Spleen (tissue), 11 donors: ENCODE results near the gene POLE3. TPM values are rescaled to one million over a fixed set of nuclear protein-coding genes. Genes with fewer than 3 reads are reported as not detected.

Experiments
- DNase-seq: peaks from one replicate; pipeline ENCODE4 v3.0.0-alpha.2; 2020
- H3K27ac ChIP-seq, 8 donors: fragments of 200-600 bp; sonication (generic) in 7 of 8; 1 replicate in 4 of 8; 2 replicates in 4 of 8; pipeline versions ENCODE4 v1.5.0 to v1.8.0; 2016 to 2021; ENCODE audit warnings: inconsistent platforms in 4 of 8, mild to moderate bottlenecking in 4 of 8, moderate library complexity in 1 of 8
- H3K27me3 ChIP-seq, 7 donors: fragments of 200-600 bp; sonication (generic) in 6 of 7; replicated peaks in 1 of 7; 1 replicate in 4 of 7; 2 replicates in 3 of 7; pipeline versions ENCODE4 v1.5.0 to v1.8.0; 2016 to 2021; ENCODE audit warnings: inconsistent platforms in 3 of 7, mild to moderate bottlenecking in 1 of 7
- H3K36me3 ChIP-seq, 6 donors: fragments of 200-600 bp; sonication (generic) in 5 of 6; 1 replicate in 4 of 6; 2 replicates in 2 of 6; pipeline versions ENCODE4 v1.5.0 to v1.8.0; 2016 to 2021; ENCODE audit warnings: inconsistent platforms in 2 of 6
- H3K4me1 ChIP-seq, 6 donors: fragments of 200-600 bp; sonication (generic) in 5 of 6; 1 replicate in 3 of 6; 2 replicates in 3 of 6; pipeline versions ENCODE4 v1.5.0 to v1.8.0; 2016 to 2021; ENCODE audit warnings: inconsistent platforms in 3 of 6
- H3K4me3 ChIP-seq, 8 donors: fragments of 200-600 bp; sonication (generic) in 7 of 8; 1 replicate in 4 of 8; 2 replicates in 4 of 8; pipeline versions ENCODE4 v1.5.0 to v1.8.0; 2016 to 2021; ENCODE audit warnings: inconsistent platforms in 4 of 8, mild to moderate bottlenecking in 4 of 8, moderate library complexity in 2 of 8
- H3K9me3 ChIP-seq, 8 donors: fragments of 200-600 bp; sonication (generic) in 7 of 8; 1 replicate in 4 of 8; 2 replicates in 4 of 8; pipeline versions ENCODE4 v1.5.0 to v1.8.0; 2016 to 2021; ENCODE audit warnings: inconsistent platforms in 4 of 8
- CTCF ChIP-seq, 11 experiments: fragments of 200-600 bp in 7 of 11; fragments of 450-650 bp in 4 of 11; sonication (generic) in 4 of 11; IDR thresholded peaks in 8 of 11; conservative IDR thresholded peaks in 3 of 11; 1 replicate in 7 of 11; 2 replicates in 4 of 11; pipeline versions ENCODE4 v1.4.0 to v1.8.0; 2016 to 2021; ENCODE audit warnings: antibody characterized with exemption in 11 of 11, inconsistent platforms in 4 of 11, mild to moderate bottlenecking in 1 of 11
- POLR2A ChIP-seq, 3 donors: fragments of 450-650 bp; IDR thresholded peaks; one replicate each; pipeline ENCODE4 v1.5.1; 2017; ENCODE audit warnings: antibody characterized with exemption in 3 of 3, mild to moderate bottlenecking in 1 of 3
- POLR2AphosphoS5 ChIP-seq, 3 donors: sonication (generic); formaldehyde crosslinking; IDR thresholded peaks; one replicate each; pipeline ENCODE4 v1.5.1; 2017; ENCODE audit warnings: antibody characterized with exemption in 3 of 3
- WGBS, 5 donors: extraction: QIAGEN DNeasy Blood & Tissue Kit in 3 of 5; methylation state at CpG; one replicate each; pipeline versions ENCODE4 v1.1.5 to v1.1.7; 2013 to 2018; 5-methylcytosine and 5-hydroxymethylcytosine counted together
- intact Hi-C: fragments of 100-400 bp; cut with DNase I; formaldehyde crosslinking; loops from one replicate; pipeline ENCODE4 v1.15.0; 2023; ENCODE audit warnings: low total_unique reads
- polyA plus RNA-seq, 3 donors: library from polyadenylated mRNA; stranded (reverse); fragments of 200-250 nt; gene quantifications; one replicate each; pipeline ENCODE4 v1.2.1, GENCODE V29; 2013
- total RNA-seq, 7 donors: library from RNA; depleted of rRNA in 3 of 7; stranded (reverse); fragments of >200 nt in 3 of 7; fragmentation: NEBNext Ultra II Directional in 4 of 7; extraction: Animal tissue kit (Norgen Biotek cat#: 25700) in 4 of 7; gene quantifications; one replicate each; pipeline versions ENCODE4 v1.1.0 to v1.2.1, GENCODE V29; 2016 to 2021
- donor health status: healthy with polysubstance abuse.
- donor health status: DM: no; HTN: no; CAD: no; lungs with moderate emphysema.
- donor health status: DM: no; HTN: no; CAD: no.
- donor health status: Bipolar disorder and iron deficiency.
- donor health status: healthy.
- donor health status: DM: no; HTN: no; CAD: no.
- donor health status: DM: yes; HTN: yes; CAD: no.

Gene POLE3
- total and polyA plus RNA-seq, 10 donors = 29.3 to 53.0 (median 37.0) TPM

- intact Hi-C loops = no loop called here
Measured at GRCh38 chr9:113426701-113427100, 16.2 kb upstream of the POLE3 start.

GRCh38 chr9:113425072-113425471 lies 14.6 kb upstream of the POLE3 start:
- Histone ChIP-seq H3K36me3 (no peaks in the 10 kb centered on the region), H3K4me1 (no peaks in the 10 kb centered on the region), H3K4me3 (no peak overlapping the region), H3K9me3 (no peaks in the 10 kb centered on the region), H3K27ac (no peak overlapping the region), H3K27me3 (no peaks in the 10 kb centered on the region)
- WGBS, 5 donors = 11 to 23% (median 17%) methylated on average over 2 of the region's 2 CpGs
- no peak for DNase-seq
- intact Hi-C loops = no loop called here
- TF ChIP-seq POLR2A (IDR thresholded peaks at IDR 0.05) (no peak), CTCF (IDR thresholded peaks at IDR 0.05 in 8 of 11, conservative IDR thresholded peaks at IDR 0.05 in 3 of 11) (no peak), POLR2AphosphoS5 (IDR thresholded peaks at IDR 0.05) (no peak)

More at GRCh38 chr9:113426701-113427100, 16.2 kb upstream of the POLE3 start:
- H3K27me3 ChIP-seq = no peaks in the 10 kb centered on the region
- 38 to 91% (median 65%) methylated on average over 1 of the region's 1 CpG for WGBS, 5 donors
- TF ChIP-seq POLR2A (IDR thresholded peaks at IDR 0.05) (no peak), CTCF (IDR thresholded peaks at IDR 0.05 in 8 of 11, conservative IDR thresholded peaks at IDR 0.05 in 3 of 11) (no peak), POLR2AphosphoS5 (IDR thresholded peaks at IDR 0.05) (no peak)
- H3K9me3 ChIP-seq = no peaks in the 10 kb centered on the region
- H3K27ac ChIP-seq = no peak overlapping the region
- no peak for DNase-seq
- H3K4me3 ChIP-seq = no peak overlapping the region
- H3K36me3 ChIP-seq = no peaks in the 10 kb centered on the region
- no peaks in the 10 kb centered on the region for H3K4me1 ChIP-seq

- DNase-seq = no peak
- WGBS, 5 donors = 64 to 79% (median 69%) methylated on average over 3 of the region's 3 CpGs
- intact Hi-C loops = no loop called here
- TF ChIP-seq CTCF (IDR thresholded peaks at IDR 0.05 in 8 of 11, conservative IDR thresholded peaks at IDR 0.05 in 3 of 11) = no peak
- TF ChIP-seq POLR2A (IDR thresholded peaks at IDR 0.05) = no peak
- no peak for TF ChIP-seq POLR2AphosphoS5 (IDR thresholded peaks at IDR 0.05)
- Histone ChIP-seq H3K4me3 (no peak overlapping the region), H3K36me3 (no peaks in the 10 kb centered on the region), H3K27ac (no peak overlapping the region), H3K9me3 (no peaks in the 10 kb centered on the region), H3K27me3 (no peaks in the 10 kb centered on the region), H3K4me1 (peaks cover 0 to 4% (median under 1%) of the 10 kb centered on the region in 6 donors)
Measured at GRCh38 chr9:113421726-113422125, 11.3 kb upstream of the POLE3 start.

DNA sequence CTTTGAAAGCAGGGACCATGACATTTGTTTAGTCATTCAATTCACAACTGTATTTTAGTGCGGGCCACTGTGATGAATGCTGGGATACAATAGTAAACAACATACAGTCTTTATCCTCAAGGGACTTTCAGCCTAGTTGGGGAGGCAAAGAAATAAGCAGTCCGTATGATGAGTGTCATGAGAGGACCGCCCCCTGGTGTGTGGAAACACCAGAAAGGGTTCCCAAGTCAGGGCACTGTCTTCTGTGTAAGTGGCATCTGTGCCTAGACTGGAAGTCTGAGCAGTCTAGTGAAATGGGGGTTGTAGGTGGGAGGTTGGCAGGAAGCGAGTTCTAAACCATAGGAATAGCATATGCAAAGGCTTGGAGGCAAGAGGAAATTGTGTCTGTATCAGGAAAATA lies 6.9 kb upstream of the POLE3 start:
- H3K9me3 ChIP-seq = no peaks in the 10 kb centered on the region
- no peaks in the 10 kb centered on the region for H3K27me3 ChIP-seq
- H3K4me1 ChIP-seq = peaks cover 3 to 16% (median 10%) of the 10 kb centered on the region in 6 donors
- H3K27ac ChIP-seq = no peak overlapping the region
- intact Hi-C loops = no loop called here
- H3K4me3 ChIP-seq = no peak overlapping the region
- TF ChIP-seq POLR2A (IDR thresholded peaks at IDR 0.05) = no peak
- TF ChIP-seq CTCF (IDR thresholded peaks at IDR 0.05 in 8 of 11, conservative IDR thresholded peaks at IDR 0.05 in 3 of 11) = no peak
- TF ChIP-seq POLR2AphosphoS5 (IDR thresholded peaks at IDR 0.05) = no peak
- no peak for DNase-seq
- 75 to 88% (median 83%) methylated on average over 4 of the region's 4 CpGs for WGBS, 5 donors
- no peaks in the 10 kb centered on the region for H3K36me3 ChIP-seq
